IMR-90 (cell line): ENCODE measurements around the gene SEZ6L. TPM values are rescaled to one million over a fixed set of nuclear protein-coding genes. Genes with fewer than 3 reads are reported as not detected.

Experiments used
- ATAC-seq: fragments of 200-7000 bp; cut with Tn5 transposase; 2 replicates; pipeline ENCODE4 v1.9.1; 2020; ENCODE audit warnings: low read depth, mild to moderate bottlenecking, moderate library complexity
- BruUV-seq: library from RNA; stranded (reverse); fragments of 400-500 nt; replicated peaks from 2 replicates; lab custom pipeline; 2021; lab: Mats Ljungman, UMichigan
- CTCF ChIA-PET: fragments of 300-600 bp; formaldehyde crosslinking; extraction: SDS; loops from one replicate; lab custom pipeline; 2021; ENCODE audit warnings: antibody characterized with exemption; lab: Yijun Ruan, JAX
- POLR2A ChIA-PET: fragments of 300-600 bp; sonication (Branson Sonifier 250); formaldehyde crosslinking; loops from one replicate; lab custom pipeline; 2022; ENCODE audit warnings: antibody characterized with exemption; ENCODE audit not compliant: unreplicated experiment; lab: Charles Lee
- DNase-seq: peaks from one replicate; pipeline ENCODE4 v3.0.0; 2013
- H2AFZ ChIP-seq: replicated peaks from 2 replicates; pipeline ENCODE3; 2013; ENCODE audit warnings: low read length, mild to moderate bottlenecking; ENCODE audit not compliant: poor library complexity
- H2AK5ac ChIP-seq: 2 replicates; pipeline ENCODE4 v1.6.1; 2013; ENCODE audit warnings: low read depth, low read length, inconsistent platforms
- H2AK9ac ChIP-seq: replicated peaks from 2 replicates; pipeline ENCODE3; 2013; ENCODE audit warnings: mild to moderate bottlenecking, low read depth, low read length, moderate library complexity; ENCODE audit not compliant: poor library complexity
- H2BK120ac ChIP-seq: 2 replicates; pipeline ENCODE4 v1.6.1; 2013; ENCODE audit warnings: low read depth, low read length, inconsistent platforms
- H2BK15ac ChIP-seq: 3 replicates; pipeline ENCODE4 v1.6.1; 2013; ENCODE audit warnings: low read depth, low read length, inconsistent platforms
- H2BK20ac ChIP-seq: 2 replicates; pipeline ENCODE4 v1.6.1; 2013; ENCODE audit warnings: low read depth, mild to moderate bottlenecking, inconsistent platforms, low read length, moderate library complexity
- H2BK5ac ChIP-seq: 2 replicates; pipeline ENCODE4 v1.6.1; 2013; ENCODE audit warnings: mild to moderate bottlenecking, low read depth, low read length, inconsistent platforms; ENCODE audit not compliant: poor library complexity, severe bottlenecking
- H3K14ac ChIP-seq: replicated peaks from 2 replicates; pipeline ENCODE4 v1.6.1; 2013; ENCODE audit warnings: low read depth, low read length, inconsistent platforms
- H3K18ac ChIP-seq: 2 replicates; pipeline ENCODE4 v1.6.1; 2013; ENCODE audit warnings: low read depth, low read length, control low read depth
- H3K23ac ChIP-seq: 2 replicates; pipeline ENCODE4 v1.6.1; 2013; ENCODE audit warnings: low read depth, low read length, inconsistent platforms
- H3K27ac ChIP-seq: 2 replicates; pipeline ENCODE4 v1.5.1; 2013; ENCODE audit warnings: mild to moderate bottlenecking, control low read depth, low read length; ENCODE audit not compliant: insufficient read depth
- H3K27me3 ChIP-seq: 2 replicates; pipeline ENCODE4 v1.6.1; 2013; ENCODE audit warnings: low read length; ENCODE audit not compliant: control insufficient read depth, insufficient read depth
- H3K36me3 ChIP-seq: 2 replicates; pipeline ENCODE4 v1.6.1; 2013; ENCODE audit warnings: low read length, mixed read lengths; ENCODE audit not compliant: control insufficient read depth, insufficient read depth
- H3K4ac ChIP-seq: 2 replicates; pipeline ENCODE4 v1.6.1; 2013; ENCODE audit warnings: low read depth, low read length, inconsistent platforms
- H3K4me1 ChIP-seq: 2 replicates; pipeline ENCODE4 v1.6.1; 2013; ENCODE audit warnings: low read length, mixed read lengths; ENCODE audit not compliant: control insufficient read depth, insufficient read depth
- H3K4me2 ChIP-seq: 2 replicates; pipeline ENCODE4 v1.6.1; 2013; ENCODE audit warnings: low read depth, mild to moderate bottlenecking, control low read depth, low read length, moderate library complexity
- H3K4me3 ChIP-seq: 2 replicates; pipeline ENCODE4 v1.5.1; 2013; ENCODE audit warnings: low read depth, mild to moderate bottlenecking, control low read depth, low read length, moderate library complexity; ENCODE audit not compliant: insufficient read depth
- H3K56ac ChIP-seq: 2 replicates; pipeline ENCODE4 v1.6.1; 2013; ENCODE audit warnings: low read length, inconsistent platforms; ENCODE audit not compliant: insufficient read depth; ENCODE audit errors: extremely low read depth
- H3K79me1 ChIP-seq, 2 experiments: 2 replicates each; pipeline ENCODE4 v1.6.1; 2013; ENCODE audit warnings: low read length in 2 of 2, inconsistent platforms in 1 of 2, low read depth in 1 of 2
- H3K9ac ChIP-seq: 2 replicates; pipeline ENCODE4 v1.6.1; 2013; ENCODE audit warnings: low read depth, low read length, control low read depth
- H3K9me1 ChIP-seq: 2 replicates; pipeline ENCODE4 v1.6.1; 2013; ENCODE audit warnings: low read length, inconsistent platforms; ENCODE audit not compliant: insufficient read depth
- H3K9me3 ChIP-seq: 2 replicates; pipeline ENCODE4 v1.6.1; 2013; ENCODE audit warnings: low read length; ENCODE audit not compliant: control insufficient read depth, insufficient read depth
- H4K20me1 ChIP-seq: 2 replicates; pipeline ENCODE4 v1.6.1; 2013; ENCODE audit warnings: low read length, inconsistent platforms; ENCODE audit not compliant: insufficient read depth
- H4K5ac ChIP-seq: 2 replicates; pipeline ENCODE4 v1.6.1; 2013; ENCODE audit warnings: mild to moderate bottlenecking, low read depth, low read length, control low read depth
- H4K8ac ChIP-seq, 2 experiments: 2 replicates each; pipeline ENCODE4 v1.6.1; 2013; ENCODE audit warnings: low read depth in 2 of 2, low read length in 2 of 2, control low read depth in 1 of 2, inconsistent platforms in 1 of 2
- H4K91ac ChIP-seq: 2 replicates; pipeline ENCODE4 v1.6.1; 2013; ENCODE audit warnings: low read depth, low read length, inconsistent platforms; ENCODE audit not compliant: insufficient read depth
- BHLHE40 ChIP-seq: fragments of 150-350 bp; IDR thresholded peaks from 2 replicates; pipeline ENCODE4 v1.6.1; 2016; ENCODE audit warnings: mild to moderate bottlenecking, low read depth, low read length
- CEBPB ChIP-seq: IDR thresholded peaks from 2 replicates; pipeline ENCODE4 v1.6.1; 2012; ENCODE audit warnings: low read depth, low read length, improper control_type of control experiment
- CHD1 ChIP-seq: IDR thresholded peaks from 2 replicates; pipeline ENCODE4 v1.6.1; 2012; ENCODE audit warnings: low read depth, low read length, improper control_type of control experiment
- CTCF ChIP-seq: conservative IDR thresholded peaks from 2 replicates; pipeline ENCODE4 v1.5.1; 2012; ENCODE audit warnings: mild to moderate bottlenecking, low read depth, low read length, improper control_type of control experiment
- ELK1 ChIP-seq: fragments of 150-350 bp; IDR thresholded peaks from 2 replicates; pipeline ENCODE4 v1.6.1; 2016; ENCODE audit warnings: low read depth, mild to moderate bottlenecking, low read length, moderate library complexity, borderline replicate concordance
- FOS ChIP-seq: fragments of 150-350 bp; IDR thresholded peaks from 2 replicates; pipeline ENCODE4 v1.6.1; 2016; ENCODE audit warnings: low read depth, low read length
- MAFK ChIP-seq: IDR thresholded peaks from 2 replicates; pipeline ENCODE4 v1.6.1; 2012; ENCODE audit warnings: low read depth, low read length, improper control_type of control experiment
- MAZ ChIP-seq: IDR thresholded peaks from 2 replicates; pipeline ENCODE4 v1.6.1; 2012; ENCODE audit warnings: low read depth, mild to moderate bottlenecking, low read length, improper control_type of control experiment, moderate library complexity, borderline replicate concordance
- MXI1 ChIP-seq: IDR thresholded peaks from 2 replicates; pipeline ENCODE4 v1.6.1; 2012; ENCODE audit warnings: low read depth, mild to moderate bottlenecking, low read length, moderate library complexity, borderline replicate concordance
- NFE2L2 ChIP-seq: fragments of 150-350 bp; IDR thresholded peaks from 2 replicates; pipeline ENCODE4 v1.6.1; 2016; ENCODE audit warnings: low read depth, mild to moderate bottlenecking, low read length
- POLR2A ChIP-seq: IDR thresholded peaks from 2 replicates; pipeline ENCODE4 v1.6.1; 2012; ENCODE audit warnings: mild to moderate bottlenecking, low read depth, low read length
- RAD21 ChIP-seq: IDR thresholded peaks from 2 replicates; pipeline ENCODE4 v1.6.1; 2012; ENCODE audit warnings: low read length, improper control_type of control experiment
- RCOR1 ChIP-seq: IDR thresholded peaks from 2 replicates; pipeline ENCODE4 v1.6.1; 2012; ENCODE audit warnings: mild to moderate bottlenecking, low read length, improper control_type of control experiment; ENCODE audit not compliant: insufficient replicate concordance
- RFX5 ChIP-seq: IDR thresholded peaks from 2 replicates; pipeline ENCODE4 v1.8.0; 2012; ENCODE audit warnings: low read depth, mild to moderate bottlenecking, low read length, moderate library complexity
- SMC3 ChIP-seq: fragments of 150-350 bp; IDR thresholded peaks from 2 replicates; pipeline ENCODE4 v1.6.1; 2016; ENCODE audit warnings: low read depth, mild to moderate bottlenecking, antibody characterized with exemption, low read length, moderate library complexity
- USF2 ChIP-seq: fragments of 150-350 bp; IDR thresholded peaks from 2 replicates; pipeline ENCODE4 v1.6.1; 2017; ENCODE audit warnings: mild to moderate bottlenecking, antibody characterized with exemption, low read length, low read depth
- WGBS, 2 experiments: methylation state at CpG; one replicate each; pipeline versions ENCODE4 v1.1.5 to v1.1.7; 2013; ENCODE audit warnings: missing lambda C conversion rate in 2 of 2; ENCODE audit not compliant: insufficient read length in 1 of 2; ENCODE audit errors: extremely low coverage in 2 of 2; 5-methylcytosine and 5-hydroxymethylcytosine counted together
- dilution Hi-C: fragments of 300-500 bp; cut with HindIII; formaldehyde crosslinking; loops from one replicate; pipeline ENCODE4 v1.14.3; 2018; ENCODE audit warnings: low sequenced_read_pairs; ENCODE audit not compliant: unreplicated experiment
- in situ Hi-C: fragments of 300-500 bp; cut with MboI; formaldehyde crosslinking; loops from 3 replicates; pipeline ENCODE4 v1.14.3; 2019; ENCODE audit warnings: low sequenced_read_pairs, inconsistent platforms, mixed read lengths
- intact Hi-C: fragments of 100-400 bp; cut with micrococcal nuclease; formaldehyde crosslinking; loops from 2 replicates; pipeline ENCODE4 v1.10.0; 2022
- polyA plus RNA-seq, 3 experiments: library from polyadenylated mRNA; depleted of rRNA; stranded (reverse); fragments of >200 nt; gene quantifications; 2 replicates each; pipeline ENCODE4 v1.2.3, GENCODE V29; 2012; ENCODE audit warnings: low replicate concordance in 1 of 3
- total RNA-seq: library from RNA; depleted of rRNA; stranded (reverse); fragments of >200 nt; gene quantifications from 2 replicates; pipeline ENCODE4 v1.2.3, GENCODE V29; 2012

The SEZ6L gene
- total and polyA plus RNA-seq, 2 of the 4 experiments (the other 2 are of a cell fraction): not detected

- Histone ChIP-seq H2BK5ac (no peak overlapping the region), H3K9me1 (no peaks in the 10 kb centered on the region), H4K8ac (no peak overlapping the region), H2AK9ac (no peak overlapping the region), H3K4me1 (no peaks in the 10 kb centered on the region), H3K9ac (no peak overlapping the region), H3K14ac (no peak overlapping the region), H3K4me3 (no peak overlapping the region), H3K79me1 (no peaks in the 10 kb centered on the region), H4K5ac (no peak overlapping the region), H2BK15ac (no peak overlapping the region), H3K56ac (no peak overlapping the region), H2BK20ac (no peak overlapping the region), H3K27ac (no peak overlapping the region), H2BK120ac (no peak overlapping the region), H3K4me2 (no peak overlapping the region), H3K36me3 (no peaks in the 10 kb centered on the region), H3K18ac (no peak overlapping the region), H2AK5ac (no peak overlapping the region), H3K4ac (no peak overlapping the region), H3K9me3 (no peaks in the 10 kb centered on the region), H4K20me1 (no peaks in the 10 kb centered on the region), H3K27me3 (peaks cover 16% of the 10 kb centered on the region), H4K91ac (no peak overlapping the region), H3K23ac (no peak overlapping the region), H2AFZ (no peak overlapping the region)
- dilution Hi-C loops (no loop called here), intact Hi-C loops (no loop called here), in situ Hi-C loops (no loop called here)
- ChIA-PET CTCF (no interaction called here), POLR2A (no interaction called here)
- no peak for ATAC-seq
- no peak for TF ChIP-seq FOS
- TF ChIP-seq MAFK: no peak
- TF ChIP-seq CEBPB: no peak
- no peak for TF ChIP-seq ELK1
- no peak for TF ChIP-seq RFX5
- TF ChIP-seq NFE2L2: no peak
- TF ChIP-seq MAZ: no peak
- no peak for TF ChIP-seq RAD21
- no peak for TF ChIP-seq BHLHE40
- no peak for TF ChIP-seq CTCF
- TF ChIP-seq RCOR1: no peak
- no peak for TF ChIP-seq MXI1
- no peak for TF ChIP-seq CHD1
- no peak for TF ChIP-seq USF2
- TF ChIP-seq SMC3: no peak
- TF ChIP-seq POLR2A: no peak
- WGBS, 2 experiments: no CpG with 5 or more reads among the region's 7 CpGs
- BruUV-seq: no TSS peak
- no peak for DNase-seq
Measured at GRCh38 chr22:26383968-26384556, 214.8 kb downstream of the SEZ6L start.
